Liver (tissue), 3 donors: Measurements from ENCODE around the gene MEOX1.

ENCODE experiments used
- FOXA1 ChIP-seq: IDR thresholded peaks from 2 replicates; pipeline ENCODE4 v1.6.1; 2016; ENCODE audit warnings: antibody characterized with exemption
- GABPA ChIP-seq, 2 donors: IDR thresholded peaks in 1 of 2; conservative IDR thresholded peaks in 1 of 2; 2 replicates each; pipeline ENCODE4 v1.6.1; 2016; ENCODE audit warnings: antibody characterized with exemption in 2 of 2, mild to moderate bottlenecking in 1 of 2, moderate library complexity in 1 of 2
- SP1 ChIP-seq: IDR thresholded peaks from 2 replicates; pipeline ENCODE4 v1.6.1; 2018; ENCODE audit warnings: antibody characterized with exemption, mild to moderate bottlenecking
- TF ChIP-seq, protein P1 (sequence below): fragments of 150-350 bp; IDR thresholded peaks from 2 replicates; pipeline ENCODE4 v1.5.1; 2017; ENCODE audit warnings: improper control_type of control experiment, low read depth, low read length; ENCODE audit not compliant: missing input control
- TF ChIP-seq, protein P2 (sequence below): IDR thresholded peaks from 2 replicates; pipeline ENCODE4 v1.6.1; 2016; ENCODE audit warnings: antibody characterized with exemption
- donor health status: healthy.
- donor health status: healthy.

DNA sequence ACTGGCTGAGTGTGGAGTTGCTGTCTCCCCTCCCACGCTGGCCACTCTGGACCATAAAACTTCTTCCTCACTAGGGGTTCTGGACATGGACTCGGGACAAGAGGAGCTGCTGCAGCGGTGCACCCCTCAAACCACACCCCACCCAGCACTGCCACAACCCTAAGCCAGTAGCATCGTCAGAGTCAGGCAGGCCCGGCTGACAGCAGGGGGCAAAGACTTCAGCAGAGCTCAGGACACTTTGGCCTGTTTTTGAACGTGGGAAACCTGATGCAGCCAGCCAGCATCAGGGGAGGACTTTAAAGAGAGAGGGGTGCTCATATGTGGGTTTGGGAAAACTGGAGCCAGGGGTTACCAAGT is 9.6 kb downstream of the MEOX1 start:
- TF ChIP-seq, protein P1, sequence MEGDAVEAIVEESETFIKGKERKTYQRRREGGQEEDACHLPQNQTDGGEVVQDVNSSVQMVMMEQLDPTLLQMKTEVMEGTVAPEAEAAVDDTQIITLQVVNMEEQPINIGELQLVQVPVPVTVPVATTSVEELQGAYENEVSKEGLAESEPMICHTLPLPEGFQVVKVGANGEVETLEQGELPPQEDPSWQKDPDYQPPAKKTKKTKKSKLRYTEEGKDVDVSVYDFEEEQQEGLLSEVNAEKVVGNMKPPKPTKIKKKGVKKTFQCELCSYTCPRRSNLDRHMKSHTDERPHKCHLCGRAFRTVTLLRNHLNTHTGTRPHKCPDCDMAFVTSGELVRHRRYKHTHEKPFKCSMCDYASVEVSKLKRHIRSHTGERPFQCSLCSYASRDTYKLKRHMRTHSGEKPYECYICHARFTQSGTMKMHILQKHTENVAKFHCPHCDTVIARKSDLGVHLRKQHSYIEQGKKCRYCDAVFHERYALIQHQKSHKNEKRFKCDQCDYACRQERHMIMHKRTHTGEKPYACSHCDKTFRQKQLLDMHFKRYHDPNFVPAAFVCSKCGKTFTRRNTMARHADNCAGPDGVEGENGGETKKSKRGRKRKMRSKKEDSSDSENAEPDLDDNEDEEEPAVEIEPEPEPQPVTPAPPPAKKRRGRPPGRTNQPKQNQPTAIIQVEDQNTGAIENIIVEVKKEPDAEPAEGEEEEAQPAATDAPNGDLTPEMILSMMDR: no peak
- TF ChIP-seq SP1 (no peak), FOXA1 (no peak), GABPA (IDR thresholded peaks at IDR 0.05 in 1 of 2, conservative IDR thresholded peaks at IDR 0.05 in 1 of 2) (no peak)
- TF ChIP-seq, protein P2, sequence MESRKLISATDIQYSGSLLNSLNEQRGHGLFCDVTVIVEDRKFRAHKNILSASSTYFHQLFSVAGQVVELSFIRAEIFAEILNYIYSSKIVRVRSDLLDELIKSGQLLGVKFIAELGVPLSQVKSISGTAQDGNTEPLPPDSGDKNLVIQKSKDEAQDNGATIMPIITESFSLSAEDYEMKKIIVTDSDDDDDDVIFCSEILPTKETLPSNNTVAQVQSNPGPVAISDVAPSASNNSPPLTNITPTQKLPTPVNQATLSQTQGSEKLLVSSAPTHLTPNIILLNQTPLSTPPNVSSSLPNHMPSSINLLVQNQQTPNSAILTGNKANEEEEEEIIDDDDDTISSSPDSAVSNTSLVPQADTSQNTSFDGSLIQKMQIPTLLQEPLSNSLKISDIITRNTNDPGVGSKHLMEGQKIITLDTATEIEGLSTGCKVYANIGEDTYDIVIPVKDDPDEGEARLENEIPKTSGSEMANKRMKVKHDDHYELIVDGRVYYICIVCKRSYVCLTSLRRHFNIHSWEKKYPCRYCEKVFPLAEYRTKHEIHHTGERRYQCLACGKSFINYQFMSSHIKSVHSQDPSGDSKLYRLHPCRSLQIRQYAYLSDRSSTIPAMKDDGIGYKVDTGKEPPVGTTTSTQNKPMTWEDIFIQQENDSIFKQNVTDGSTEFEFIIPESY: no peak
